AG04450 (cell line): ENCODE measurements around the gene GRN. TPM values are rescaled to one million over a fixed set of nuclear protein-coding genes. Genes with fewer than 3 reads are reported as not detected.

Source experiments
- CTCF ChIA-PET: fragments of 300-600, 350-600 bp; formaldehyde crosslinking; extraction: SDS; loops from one replicate; lab custom pipeline; 2022; ENCODE audit warnings: antibody characterized with exemption, inconsistent platforms; lab: Charles Lee
- POLR2A ChIA-PET: fragments of 350-600 bp; formaldehyde crosslinking; extraction: SDS; loops from one replicate; lab custom pipeline; 2021; ENCODE audit warnings: antibody characterized with exemption, inconsistent platforms; lab: Yijun Ruan, JAX
- DNase-seq: peaks from one replicate; pipeline ENCODE4 v3.0.0-alpha.2; 2011; ENCODE audit warnings: low read depth, low spot score
- H3K27ac ChIP-seq: one replicate; pipeline ENCODE4 v1.5.1; 2012; ENCODE audit warnings: low read depth, low read length, control low read depth
- H3K27me3 ChIP-seq: one replicate; pipeline ENCODE4 v1.6.0; 2012; ENCODE audit warnings: low read length; ENCODE audit not compliant: control insufficient read depth, insufficient read depth
- H3K4me3 ChIP-seq: 2 replicates; pipeline ENCODE4 v1.5.1; 2011; ENCODE audit warnings: mild to moderate bottlenecking, low read depth, low read length, control low read depth
- H3K9me3 ChIP-seq: 2 replicates; pipeline ENCODE4 v1.5.1; 2012; ENCODE audit warnings: low read length; ENCODE audit not compliant: control insufficient read depth, insufficient read depth
- CTCF ChIP-seq: IDR thresholded peaks from 2 replicates; pipeline ENCODE4 v1.5.1; 2011; ENCODE audit warnings: low read depth, low read length, control low read depth, inconsistent platforms
- polyA plus RNA-seq: library from polyadenylated mRNA; depleted of rRNA; stranded (reverse); fragments of >200 nt; gene quantifications from 2 replicates; pipeline ENCODE4 v1.2.3, GENCODE V29; 2011

The GRN gene
- polyA plus RNA-seq, 1 experiment, result 203 TPM

DNA sequence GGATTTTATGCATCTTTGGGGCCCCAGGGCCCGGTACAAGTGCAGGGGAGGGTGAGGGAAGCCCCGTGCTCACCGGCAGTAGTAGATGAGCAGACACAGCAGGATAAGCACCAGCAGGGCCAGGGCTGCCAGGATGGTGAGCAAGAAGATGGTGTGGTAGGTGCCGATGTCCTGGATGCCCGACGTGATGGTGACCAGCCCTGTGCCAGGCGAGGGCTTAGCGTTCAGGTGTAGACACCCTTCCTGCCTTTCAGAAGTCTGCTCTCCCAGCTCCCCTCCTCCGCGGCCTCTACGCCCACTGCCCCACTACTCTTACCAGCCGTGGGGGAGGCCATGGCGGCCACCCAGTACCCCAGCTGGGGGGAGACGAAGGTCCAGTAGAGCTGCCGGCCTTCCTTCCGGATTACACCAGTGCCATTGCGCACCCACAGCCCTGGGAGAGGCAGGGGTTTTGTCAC is 10.6 kb downstream of the GRN start:
- Histone ChIP-seq H3K27me3 (no peaks in the 10 kb centered on the region), H3K27ac (no peak overlapping the region), H3K9me3 (no peaks in the 10 kb centered on the region; the same call in 1 of the 2 replicates), H3K4me3 (no peak overlapping the region)
- TF ChIP-seq CTCF, result no peak
- POLR2A ChIA-PET, result no interaction called here
- CTCF ChIA-PET, result interaction anchor here (0.6 kb wide), 1 partner anchor 7 kb away, joined by 3 read pairs; no protein-coding TSS in a partner anchor
- DNase-seq, result no peak

DNA sequence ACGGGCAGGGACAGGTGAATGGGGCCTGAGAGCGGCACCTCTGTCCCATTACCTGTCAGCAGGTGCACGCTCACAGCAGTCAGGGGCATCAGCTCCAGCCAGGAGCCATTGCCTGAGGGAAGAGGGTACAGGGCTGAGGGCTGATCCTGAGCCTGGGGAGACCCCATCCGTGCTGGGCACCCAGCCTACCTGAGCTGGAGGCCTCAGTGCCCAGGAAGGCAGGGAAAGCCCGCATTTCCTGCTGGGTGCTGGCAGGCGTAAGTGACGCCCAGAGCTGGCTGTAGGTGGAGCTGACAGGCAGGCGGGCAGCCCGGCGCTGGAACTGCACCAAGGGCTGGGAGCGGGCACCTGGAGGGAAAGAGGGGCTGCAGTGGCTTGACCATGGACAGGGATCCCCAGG is 11.1 kb downstream of the GRN start:
- Histone ChIP-seq H3K4me3 (no peak overlapping the region), H3K27me3 (no peaks in the 10 kb centered on the region), H3K9me3 (no peaks in the 10 kb centered on the region; the same call in 1 of the 2 replicates), H3K27ac (no peak overlapping the region)
- ChIA-PET CTCF (no interaction called here), POLR2A (no interaction called here)
- no peak for TF ChIP-seq CTCF
- DNase-seq, result no peak

GRCh38 chr17:44358066-44358465 is 13.0 kb downstream of the GRN start:
- ChIA-PET CTCF (interaction anchor here (0.7 kb wide), 1 partner anchor 148 kb away, joined by 3 read pairs; no protein-coding TSS in a partner anchor), POLR2A (no interaction called here)
- Histone ChIP-seq H3K9me3 (no peaks in the 10 kb centered on the region; the same call in 1 of the 2 replicates), H3K27ac (no peak overlapping the region), H3K27me3 (no peaks in the 10 kb centered on the region), H3K4me3 (no peak overlapping the region)
- TF ChIP-seq CTCF, result no peak
- no peak for DNase-seq

DNA sequence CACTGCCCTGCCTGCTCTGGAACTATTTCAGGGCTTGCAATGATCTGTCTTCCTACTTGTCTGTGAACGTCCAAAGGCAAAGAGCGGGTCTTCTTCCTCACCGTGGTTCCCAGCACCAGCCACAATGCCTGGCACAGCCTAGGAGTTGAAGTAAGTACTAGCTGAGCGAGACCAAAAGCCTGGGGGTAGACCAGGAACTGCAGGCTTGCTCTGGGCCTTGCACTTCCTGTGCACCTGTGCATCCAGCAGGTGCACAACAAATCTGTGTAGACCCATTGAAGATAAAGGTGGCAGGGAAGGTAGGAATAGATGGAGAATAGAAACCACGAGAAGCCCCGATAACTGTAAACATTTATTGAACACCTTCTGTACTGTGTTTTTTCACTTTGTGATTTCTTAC is 13.9 kb downstream of the GRN start:
- H3K4me3 ChIP-seq, result no peak overlapping the region
- no peak for TF ChIP-seq CTCF
- ChIA-PET CTCF (interaction anchor here (1.0 kb wide), 1 partner anchor 8 kb away, joined by 3 read pairs; no protein-coding TSS in a partner anchor), POLR2A (no interaction called here)
- H3K27ac ChIP-seq, result no peak overlapping the region
- DNase-seq, result no peak
- no peaks in the 10 kb centered on the region for H3K27me3 ChIP-seq
- H3K9me3 ChIP-seq, result no peaks in the 10 kb centered on the region; the same call in 1 of the 2 replicates

GRCh38 chr17:44359458-44360143 is 14.5 kb downstream of the GRN start:
- DNase-seq, result no peak
- no peaks in the 10 kb centered on the region; the same call in 1 of the 2 replicates for H3K9me3 ChIP-seq
- no peak for TF ChIP-seq CTCF
- CTCF ChIA-PET, result interaction anchor here (0.6 to 1.3 kb wide), 3 partner anchors 8 to 150 kb away, joined by 3 to 6 read pairs (median 3); partner anchors contain the start of gene GRN
- no peak overlapping the region for H3K4me3 ChIP-seq
- H3K27me3 ChIP-seq, result no peaks in the 10 kb centered on the region
- POLR2A ChIA-PET, result no interaction called here
- no peak overlapping the region for H3K27ac ChIP-seq
